Right renal pelvis (tissue), 4 donors: ENCODE measurements around the gene TFDP3. TPM values are rescaled to one million over a fixed set of nuclear protein-coding genes. Genes with fewer than 3 reads are reported as not detected.

Experiments
- DNase-seq, 4 donors: peaks; one replicate each; pipeline ENCODE4 v3.0.0-alpha.2; 2013; ENCODE audit warnings: low read depth in 4 of 4, low spot score in 3 of 4, missing footprints in 1 of 4
- polyA plus RNA-seq, 4 donors: library from polyadenylated mRNA; unstranded; fragments of 120-200 nt; gene quantifications; one replicate each; pipeline ENCODE4 v1.2.1, GENCODE V29; 2013; ENCODE audit not compliant: insufficient read length in 4 of 4

Gene TFDP3
- under 1 TPM in 1 of 4 donors, not detected in 3; 0.05 TPM for polyA plus RNA-seq

GRCh38 chrX:133218329-133218728 is at the start of gene TFDP3:
Gene TFDP3 (minus strand): TSS chrX:133218354. CDS start chrX:133218259, 95 bp downstream.
- DNase-seq, result no peak

- no peak for DNase-seq
These were observed 49.5 kb upstream of the TFDP3 start for GRCh38 chrX:133267621-133268020.

GRCh38 chrX:133265331-133265730 is 47.2 kb upstream of the TFDP3 start:
- DNase-seq, result peak in 1 of 4 donors; percentile 10

GRCh38 chrX:133258481-133258880 is 40.3 kb upstream of the TFDP3 start:
- no peak for DNase-seq

- no peak for DNase-seq
These were observed 36.5 kb upstream of the TFDP3 start for GRCh38 chrX:133254666-133255065.

GRCh38 chrX:133251204-133251603 is 33.0 kb upstream of the TFDP3 start:
- no peak for DNase-seq

GRCh38 chrX:133250184-133251100 is 32.3 kb upstream of the TFDP3 start:
- DNase-seq, result no peak

- DNase-seq, result no peak
These were observed 31.3 kb upstream of the TFDP3 start for GRCh38 chrX:133249266-133250058.

GRCh38 chrX:133248177-133248576 is 30.0 kb upstream of the TFDP3 start:
- DNase-seq, result no peak

GRCh38 chrX:133246921-133247320 is 28.8 kb upstream of the TFDP3 start:
- no peak for DNase-seq

GRCh38 chrX:133235830-133236229 is 17.7 kb upstream of the TFDP3 start:
- DNase-seq, result no peak

GRCh38 chrX:133232331-133232730 is 14.2 kb upstream of the TFDP3 start:
- DNase-seq, result no peak

- DNase-seq, result no peak
These were observed 11.2 kb upstream of the TFDP3 start for GRCh38 chrX:133229361-133229760.

- peak in 2 of 4 donors; percentile 2 to 4 for DNase-seq
These were observed 2.4 kb downstream of the TFDP3 start for GRCh38 chrX:133215747-133216146.

- no peak for DNase-seq
These were observed 3.1 kb downstream of the TFDP3 start for GRCh38 chrX:133215017-133215416.

GRCh38 chrX:133214301-133214700 is 3.9 kb downstream of the TFDP3 start:
- DNase-seq, result no peak

- no peak for DNase-seq
These were observed 5.0 kb downstream of the TFDP3 start for GRCh38 chrX:133213117-133213516.

GRCh38 chrX:133207751-133208150 is 10.4 kb downstream of the TFDP3 start:
- no peak for DNase-seq

- no peak for DNase-seq
These were observed 26.5 kb downstream of the TFDP3 start for GRCh38 chrX:133191739-133192039.

GRCh38 chrX:133190877-133191738 is 27.0 kb downstream of the TFDP3 start:
- DNase-seq, result no peak

GRCh38 chrX:133189195-133189594 is 29.0 kb downstream of the TFDP3 start:
- DNase-seq, result no peak
